GM21515 (cell line): ENCODE results near the gene MAGIX.
"Not testable (repeated sequence)": the region's sequence is repeated elsewhere in the genome, so short reads cannot be mapped to it uniquely, and the experiment has no call there.

Source experiments
- ATAC-seq: cut with Tn5 transposase; IDR thresholded peaks from one replicate; pipeline ENCODE4 v1.9.1; 2021; ENCODE audit not compliant: unreplicated experiment

Gene MAGIX

DNA sequence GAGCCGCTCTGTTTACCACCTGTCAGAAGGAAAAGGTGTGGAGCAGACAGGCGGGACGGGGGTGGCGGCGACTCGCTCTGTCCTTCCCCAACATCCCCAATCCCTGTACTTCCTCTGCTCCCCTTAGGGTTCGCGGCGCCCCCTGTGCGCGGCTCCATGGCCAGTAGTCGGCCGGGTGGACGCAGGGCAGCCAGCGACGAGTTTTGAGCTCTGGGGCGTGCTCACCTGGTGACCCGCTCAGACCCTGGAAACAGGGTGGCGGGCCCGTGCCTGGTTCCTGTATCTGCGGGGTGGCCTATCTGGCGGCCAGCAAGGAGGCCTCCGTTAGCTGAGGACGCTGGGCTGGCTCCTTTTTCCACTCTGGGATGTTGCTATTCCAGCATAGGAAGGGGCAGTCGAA, 5.4 kb upstream of the MAGIX start:
- ATAC-seq: no peak

GRCh38 chrX:49160908-49161307, 1.6 kb upstream of the MAGIX start:
- ATAC-seq: no peak

DNA sequence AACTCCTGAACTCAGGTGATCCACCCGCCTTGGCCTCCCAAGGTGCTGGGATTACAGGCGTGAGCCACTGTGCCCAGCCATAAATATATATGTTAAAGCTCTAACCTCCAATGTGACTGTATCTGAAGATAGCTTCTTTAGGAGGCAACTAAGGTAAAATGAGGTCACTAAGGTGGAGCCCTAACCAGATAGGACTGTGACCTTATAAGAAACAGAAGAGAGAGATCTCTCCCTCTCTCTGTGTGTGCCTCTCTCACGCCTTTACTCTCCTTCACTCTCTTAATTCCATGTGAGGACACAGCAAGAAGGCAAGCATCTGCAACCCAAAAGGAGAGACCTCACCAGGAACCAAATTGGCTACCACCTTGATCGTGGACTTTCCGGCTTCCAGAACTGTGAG, 926 bp upstream of the MAGIX start:
- ATAC-seq: no peak

- ATAC-seq: peak; percentile 62
Measured at GRCh38 chrX:49163555-49164419, 1.2 kb downstream of the MAGIX start.

GRCh38 chrX:49164589-49165360, 2.2 kb downstream of the MAGIX start:
- ATAC-seq: no peak

- no peak for ATAC-seq
Measured at GRCh38 chrX:49165901-49166881, 3.6 kb downstream of the MAGIX start.

DNA sequence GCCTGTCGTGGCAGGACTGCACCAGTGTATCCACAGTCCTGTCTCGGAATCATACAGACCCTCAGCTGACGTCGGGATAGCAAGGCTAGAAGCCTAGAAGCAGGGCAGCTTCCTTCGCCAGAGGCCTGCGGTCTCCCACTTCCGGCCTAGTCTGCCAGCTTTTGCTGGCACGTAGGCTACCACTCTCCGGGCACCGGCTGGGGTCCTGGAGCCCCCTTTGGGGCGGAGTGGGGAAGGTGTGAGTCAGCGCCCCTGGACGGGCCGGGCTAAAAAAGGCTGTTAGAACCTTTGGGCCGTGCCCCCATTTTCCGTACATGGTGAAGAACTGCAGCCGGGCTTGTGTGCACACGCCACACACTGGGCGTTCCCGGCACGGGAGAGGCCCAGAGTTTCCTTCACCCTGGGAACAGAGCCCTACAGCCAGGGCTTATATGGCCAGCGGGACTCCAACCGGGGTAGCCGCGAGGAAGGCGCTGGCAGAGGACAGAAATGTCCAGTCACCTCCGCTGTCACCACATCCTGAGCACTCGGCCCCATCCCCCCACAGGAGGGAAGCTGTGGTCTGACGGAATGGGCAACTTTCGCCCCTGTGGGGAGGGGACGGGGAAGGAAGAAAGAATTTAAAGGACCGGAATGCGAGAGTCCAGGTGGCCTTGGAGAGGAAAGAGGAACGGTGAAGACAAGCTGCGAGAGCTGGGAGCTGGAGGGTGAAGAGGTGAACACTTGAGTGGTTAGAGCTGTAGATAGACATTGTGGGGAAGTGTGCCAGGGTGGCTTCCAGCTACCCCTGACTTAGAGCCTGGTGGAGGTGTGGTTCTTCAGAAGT, 4.6 kb downstream of the MAGIX start:
- no peak for ATAC-seq

GRCh38 chrX:49167740-49168108, 5.2 kb downstream of the MAGIX start:
- no peak for ATAC-seq

GRCh38 chrX:49171752-49172279, 9.3 kb downstream of the MAGIX start, which contains the start of gene PLP2:
Gene PLP2, plus strand, starts transcription at chrX:49171898. Its CDS starts 103 bp downstream, at chrX:49172001.
- peak; percentile 32 for ATAC-seq

DNA sequence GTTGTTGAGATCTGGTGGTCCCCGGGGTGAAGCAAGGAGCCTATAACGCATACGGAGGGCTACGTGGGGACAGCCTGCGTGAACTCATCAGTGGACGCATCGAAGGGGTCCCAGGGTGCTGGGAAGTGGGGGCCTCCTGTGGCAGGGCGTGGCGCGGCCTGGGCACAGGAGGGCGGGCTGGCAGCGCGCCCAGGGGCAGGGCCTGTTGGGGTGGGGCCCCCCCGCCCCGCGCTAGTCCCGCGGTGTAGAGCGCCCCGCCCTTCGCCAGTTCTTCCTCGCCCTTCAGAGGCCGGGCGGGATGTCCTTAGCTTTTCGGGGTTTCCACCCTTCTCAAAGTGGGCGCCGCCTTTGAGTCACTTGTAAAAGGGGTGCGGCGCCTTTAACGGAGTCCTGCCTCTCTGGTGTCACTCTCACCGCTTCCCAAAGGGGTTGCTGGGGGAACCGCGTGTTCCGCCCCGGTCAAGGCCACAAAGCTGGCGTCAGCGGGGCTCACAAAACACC, 9.8 kb downstream of the MAGIX start:
- peak; percentile 63 for ATAC-seq

DNA sequence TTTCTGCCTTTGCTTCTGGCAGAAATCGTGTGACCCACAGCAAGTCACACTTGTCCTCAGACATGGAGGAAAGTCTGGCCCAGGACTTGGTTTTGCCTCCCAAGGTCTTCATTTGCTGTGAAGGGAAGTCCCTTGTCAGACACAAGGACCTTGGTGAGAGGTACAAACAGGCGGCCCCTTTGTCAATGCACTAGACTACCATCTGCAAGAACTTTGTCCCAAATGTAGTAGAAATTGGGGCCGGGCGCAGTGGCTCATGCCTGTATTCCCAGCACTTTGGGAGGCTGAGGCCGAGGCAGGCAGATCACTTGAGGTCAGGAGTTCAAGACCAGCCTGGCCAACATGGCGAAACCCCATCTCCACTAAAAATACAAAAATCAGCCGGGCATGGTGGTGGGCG, 11.0 kb downstream of the MAGIX start:
- not testable (repeated sequence) for ATAC-seq

DNA sequence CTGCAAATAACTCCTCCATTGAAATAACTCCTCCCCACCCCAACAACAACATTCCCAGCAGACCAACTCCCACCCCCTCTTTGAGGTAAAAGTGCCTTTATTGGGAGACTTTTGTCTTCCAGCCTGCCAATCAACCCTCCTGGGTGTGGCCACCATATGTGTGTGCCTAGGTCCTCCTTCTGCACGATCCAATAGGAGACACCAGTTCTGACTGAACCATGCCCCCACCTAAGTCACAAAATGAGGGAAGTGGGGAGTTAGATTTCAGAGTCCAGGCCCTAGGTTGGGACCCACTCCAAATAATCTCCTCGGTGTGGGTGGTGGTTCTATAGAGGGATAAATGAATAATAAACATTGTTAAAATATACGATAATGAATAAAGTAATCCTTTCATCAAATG, 12.2 kb downstream of the MAGIX start:
- ATAC-seq: no peak

DNA sequence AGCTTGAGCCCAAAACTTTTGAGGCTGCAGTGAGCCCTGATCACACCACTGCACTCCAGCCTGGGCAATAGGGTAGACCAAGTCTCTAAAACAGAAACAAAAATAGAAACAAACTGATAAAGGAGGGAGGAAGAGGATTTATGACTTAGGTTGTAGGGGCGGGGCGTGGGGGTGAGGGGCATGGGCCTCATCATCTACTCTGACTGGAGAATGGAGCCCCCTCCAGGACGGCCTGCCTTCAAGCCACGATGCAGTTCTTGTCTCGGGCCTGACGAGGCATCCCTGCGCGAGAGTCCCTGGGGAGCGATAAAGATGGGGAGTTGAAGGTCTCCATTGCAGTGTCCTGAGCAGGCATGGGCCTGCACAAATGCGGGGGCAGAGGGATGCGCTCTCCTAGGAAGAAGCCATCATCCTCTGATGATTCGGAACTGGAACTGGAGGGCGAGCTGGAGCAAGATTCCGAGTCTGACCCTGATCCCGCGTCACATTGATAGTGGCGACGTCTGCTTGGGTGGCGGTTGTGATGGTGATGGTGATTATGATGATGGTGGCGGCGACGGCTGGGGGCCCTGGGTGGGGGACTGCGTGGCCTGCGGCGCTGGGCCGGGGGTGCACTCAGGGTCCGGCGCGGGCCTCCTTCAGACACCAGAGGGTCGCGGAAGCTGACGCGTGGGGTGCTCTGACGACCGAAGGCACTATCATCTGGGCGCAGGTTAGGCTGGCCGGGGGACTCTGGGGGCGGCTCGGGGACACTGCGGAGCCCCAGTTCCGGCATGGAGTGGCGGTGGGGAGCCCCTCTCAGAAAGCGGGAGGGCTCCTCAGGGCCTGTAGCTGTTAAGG, 13.1 kb downstream of the MAGIX start:
- ATAC-seq: no peak

DNA sequence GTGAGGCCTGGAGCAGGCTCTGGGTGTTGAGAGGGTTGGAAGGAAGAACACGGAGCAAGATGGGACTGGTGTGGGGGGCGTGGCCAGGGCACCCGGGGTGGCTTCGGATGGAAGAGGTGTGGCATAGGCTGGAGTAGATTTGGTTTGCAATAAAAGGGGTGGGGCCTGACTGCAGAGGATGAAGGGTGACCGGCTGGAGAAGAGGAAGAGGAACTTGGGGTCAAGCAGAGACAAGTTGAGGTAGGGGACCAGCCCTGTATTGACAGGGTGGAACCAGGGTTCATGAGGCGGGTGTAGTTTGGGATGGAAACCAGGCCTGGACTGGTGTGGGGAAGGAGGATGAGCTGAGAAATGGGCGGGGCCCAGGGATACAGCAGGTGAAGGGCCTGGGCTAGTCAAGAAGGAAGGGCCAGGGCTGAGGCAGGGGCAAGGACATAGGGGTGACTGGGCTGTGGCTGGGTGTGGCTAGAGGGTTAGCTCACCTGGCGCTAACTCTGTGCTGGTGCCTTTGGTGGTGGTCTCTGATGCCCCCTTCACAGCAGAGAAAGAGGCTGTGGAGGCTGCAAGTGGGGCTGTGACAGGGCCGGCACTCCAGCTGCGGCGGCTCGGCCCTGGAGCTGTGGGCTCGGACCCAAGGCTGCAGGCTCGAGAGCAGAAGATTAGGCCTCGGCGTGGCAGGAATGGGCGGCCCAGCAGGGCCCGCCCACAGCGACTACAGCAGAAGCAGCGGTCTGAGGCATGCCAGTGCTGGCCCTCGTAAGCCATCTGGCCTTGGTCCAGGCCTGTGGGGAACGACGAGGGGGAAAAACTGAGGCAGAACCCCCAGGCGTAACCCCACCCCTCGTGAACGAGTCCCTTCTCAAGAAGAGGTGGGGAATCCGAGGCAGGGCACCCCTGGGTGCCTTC, 14.1 kb downstream of the MAGIX start:
- no peak for ATAC-seq

DNA sequence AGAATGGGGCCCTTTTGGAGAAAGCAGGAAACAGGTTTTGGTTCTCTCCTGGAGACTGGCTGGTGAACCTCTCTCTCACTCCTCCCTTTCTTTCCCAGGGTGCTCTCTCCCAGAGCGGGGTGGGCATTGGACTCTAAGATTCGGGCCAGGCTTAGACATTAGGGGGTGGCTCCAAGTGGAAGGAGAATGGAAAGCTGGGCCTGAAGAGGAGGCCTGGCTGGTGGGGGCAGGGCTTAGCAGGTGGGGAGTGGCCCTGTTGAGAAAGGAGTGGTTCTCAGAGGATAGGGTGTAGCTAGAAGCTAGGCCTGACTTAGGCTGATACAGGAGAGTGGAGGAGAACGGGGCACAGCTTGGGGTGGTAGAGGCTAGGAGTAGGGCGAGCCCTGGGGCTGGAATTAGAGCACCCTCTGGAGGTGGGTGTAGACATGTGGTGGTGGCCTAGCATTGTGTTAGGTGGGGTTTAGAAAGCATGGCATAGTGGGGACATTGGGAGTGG, 14.8 kb downstream of the MAGIX start:
- ATAC-seq: no peak

GRCh38 chrX:49177873-49178480, 15.4 kb downstream of the MAGIX start:
- ATAC-seq: no peak

DNA sequence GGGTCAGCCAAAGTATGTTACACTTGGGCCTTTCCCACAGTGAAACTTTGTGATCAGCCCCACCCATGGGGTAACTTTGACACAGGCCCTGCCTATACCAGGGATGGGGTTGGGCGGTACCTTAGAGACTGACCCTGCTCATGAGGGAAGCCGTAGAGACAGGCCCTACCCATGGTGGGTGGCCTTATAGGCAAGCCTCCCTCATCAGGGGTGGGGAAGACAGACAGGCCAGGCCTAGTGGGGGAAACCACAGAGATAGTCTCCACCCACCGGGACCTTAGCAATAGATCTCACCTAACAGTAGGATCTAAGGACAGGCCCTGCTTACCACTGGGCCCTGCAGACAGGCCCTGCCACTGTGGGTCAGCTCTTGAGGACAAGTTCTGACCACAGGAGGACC, 16.0 kb downstream of the MAGIX start:
- no peak for ATAC-seq
